OCI-LY7 (cell line): ENCODE results near the gene CDH15.

Source experiments
- CTCF ChIP-seq: fragments of 200-600 bp; sonication (generic); conservative IDR thresholded peaks from 2 replicates; pipeline ENCODE4 v1.5.1; 2014; ENCODE audit warnings: mild to moderate bottlenecking, antibody characterized with exemption, low read length, moderate library complexity, mixed read lengths
- EZH2phosphoT487 ChIP-seq: fragments of 200-600 bp; sonication (generic); IDR thresholded peaks from 2 replicates; pipeline ENCODE4 v1.6.1; 2018; ENCODE audit warnings: low read depth, borderline replicate concordance, mild to moderate bottlenecking, mixed run types, antibody characterized with exemption, low read length, moderate library complexity, mixed read lengths

DNA sequence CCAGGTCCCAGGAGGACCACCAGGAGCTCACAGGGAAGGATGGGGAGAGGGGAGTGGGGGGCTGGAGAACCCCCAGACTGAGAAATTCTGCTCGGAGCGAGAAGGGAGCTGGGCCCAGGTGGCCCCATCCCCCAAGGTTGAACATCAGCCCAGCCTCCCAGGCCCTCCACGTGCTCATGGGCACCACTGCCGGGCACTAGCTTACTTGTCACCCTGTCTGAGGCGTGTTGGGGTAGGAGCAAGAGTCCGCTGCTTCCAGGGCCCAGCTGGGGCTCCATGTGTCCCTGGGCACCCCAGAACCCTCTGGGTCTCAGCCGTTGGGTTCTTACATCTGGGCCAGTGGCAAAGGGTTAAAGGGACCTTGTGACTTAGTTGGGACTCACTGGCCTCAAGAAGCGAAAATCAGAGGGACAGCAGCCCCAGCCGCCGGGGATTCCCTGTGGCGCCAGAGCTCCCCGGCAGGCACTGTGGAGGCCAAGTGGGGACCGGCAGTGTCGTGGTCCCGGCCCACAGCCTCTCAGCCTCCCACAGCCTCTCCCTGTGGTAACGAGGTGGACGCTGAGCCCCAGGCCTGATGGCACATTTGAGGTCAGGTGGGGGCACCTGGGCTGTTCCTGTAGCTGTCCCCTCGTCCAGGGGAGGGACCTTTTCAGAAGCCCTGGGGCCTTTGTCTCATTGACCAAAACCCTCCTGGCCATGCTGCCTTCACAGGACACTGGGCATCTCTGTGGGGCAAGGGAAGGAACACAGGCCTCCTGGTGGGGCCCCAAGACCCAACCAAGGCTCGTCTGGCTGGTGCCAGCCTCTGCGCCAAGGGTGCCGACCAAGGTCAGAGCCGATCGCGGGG is 33.7 kb upstream of the CDH15 start:
- no peak for TF ChIP-seq CTCF
- TF ChIP-seq EZH2phosphoT487: no peak
